Measurements from ENCODE around the gene RYR2.
"Not testable (repeated sequence)": the region's sequence is repeated elsewhere in the genome, so short reads cannot be mapped to it uniquely, and the experiment has no call there.

The RYR2 gene

GRCh38 chr1:237371477-237371876 lies 329.5 kb downstream of the RYR2 start:
- DNase-seq = not testable (repeated sequence)

- DNase-seq = no peak
Observed at GRCh38 chr1:237383791-237384190, 341.8 kb downstream of the RYR2 start.

GRCh38 chr1:237384213-237384612 lies 342.2 kb downstream of the RYR2 start:
- no peak for DNase-seq

- peak; percentile 20 to 36 (median 34) for DNase-seq
Observed at GRCh38 chr1:237386362-237387143, 344.6 kb downstream of the RYR2 start.

GRCh38 chr1:237387144-237387505 lies 345.1 kb downstream of the RYR2 start:
- no peak for DNase-seq

- DNase-seq = peak in 1 of 3 donors; percentile 7
Observed at GRCh38 chr1:237390823-237391222, 348.8 kb downstream of the RYR2 start.

- no peak for DNase-seq
Observed at GRCh38 chr1:237393632-237394031, 351.6 kb downstream of the RYR2 start.

GRCh38 chr1:237394281-237394680 lies 352.3 kb downstream of the RYR2 start:
- DNase-seq = no peak

GRCh38 chr1:237396426-237396825 lies 354.4 kb downstream of the RYR2 start:
- no peak for DNase-seq

- DNase-seq = no peak
Observed at GRCh38 chr1:237398751-237399150, 356.8 kb downstream of the RYR2 start.

GRCh38 chr1:237405912-237406311 lies 363.9 kb downstream of the RYR2 start:
- no peak for DNase-seq

GRCh38 chr1:237411621-237412020 lies 369.6 kb downstream of the RYR2 start:
- no peak for DNase-seq

- DNase-seq = no peak
Observed at GRCh38 chr1:237416924-237417655, 375.1 kb downstream of the RYR2 start.

GRCh38 chr1:237428809-237429208 lies 386.8 kb downstream of the RYR2 start:
- DNase-seq = no peak

GRCh38 chr1:237429252-237429651 lies 387.3 kb downstream of the RYR2 start:
- DNase-seq = no peak

GRCh38 chr1:237431448-237431847 lies 389.5 kb downstream of the RYR2 start:
- no peak for DNase-seq

GRCh38 chr1:237440346-237440745 lies 398.4 kb downstream of the RYR2 start:
- DNase-seq = no peak

- no peak for DNase-seq
Observed at GRCh38 chr1:237444120-237444790, 402.3 kb downstream of the RYR2 start.

GRCh38 chr1:237448042-237448441 lies 406.1 kb downstream of the RYR2 start:
- DNase-seq = no peak

GRCh38 chr1:237457573-237457972 lies 415.6 kb downstream of the RYR2 start:
- DNase-seq = no peak

GRCh38 chr1:237467320-237467719 lies 425.3 kb downstream of the RYR2 start:
- DNase-seq = no peak

- no peak for DNase-seq
Observed at GRCh38 chr1:237470712-237471338, 428.8 kb downstream of the RYR2 start.

- DNase-seq = no peak
Observed at GRCh38 chr1:237471377-237471776, 429.4 kb downstream of the RYR2 start.

Data from suppressor macrophage treated with lipopolysaccharide for 1 hour (primary cell).